WTC11 (cell line): Measurements from ENCODE around the gene IQGAP2. TPM values are rescaled to one million over a fixed set of nuclear protein-coding genes. Genes with fewer than 3 reads are reported as not detected.

Source experiments
- ATAC-seq: fragments of 200-7000 bp; cut with Tn5 transposase; 2 replicates; pipeline ENCODE4 v1.10.0; 2021; ENCODE audit warnings: mild to moderate bottlenecking, moderate library complexity
- CTCF ChIA-PET: fragments of 300-600 bp; sonication (Branson Sonifier 250); formaldehyde crosslinking; loops from one replicate; lab custom pipeline; 2021; ENCODE audit warnings: antibody characterized with exemption; lab: Charles Lee
- POLR2A ChIA-PET: fragments of 350-600 bp; sonication (Branson Sonifier 250); formaldehyde crosslinking; loops from one replicate; lab custom pipeline; 2021; ENCODE audit warnings: antibody characterized with exemption; lab: Charles Lee
- DNase-seq: peaks from one replicate; pipeline ENCODE4 v3.0.0; 2021; ENCODE audit warnings: low spot score
- H3K27ac Mint-ChIP-seq: 2 replicates; pipeline ENCODE4 v1.8.0; 2021; ENCODE audit warnings: mixed read lengths
- H3K27me3 Mint-ChIP-seq: 2 replicates; pipeline ENCODE4 v1.8.0; 2021; ENCODE audit warnings: low read depth, mild to moderate bottlenecking, moderate library complexity, mixed read lengths
- H3K36me3 Mint-ChIP-seq: 2 replicates; pipeline ENCODE4 v1.8.0; 2021; ENCODE audit warnings: mixed read lengths
- H3K4me1 Mint-ChIP-seq: 2 replicates; pipeline ENCODE4 v1.8.0; 2022; ENCODE audit warnings: mixed read lengths
- H3K4me3 Mint-ChIP-seq: 2 replicates; pipeline ENCODE4 v1.8.0; 2021; ENCODE audit warnings: mild to moderate bottlenecking, moderate library complexity, mixed read lengths
- H3K9me3 Mint-ChIP-seq: 2 replicates; pipeline ENCODE4 v1.8.0; 2021; ENCODE audit warnings: mixed read lengths
- ELF4 ChIP-seq: sonication (generic); formaldehyde crosslinking; IDR thresholded peaks from 2 replicates; pipeline ENCODE4 v1.8.1; 2022; ENCODE audit warnings: low read depth, mild to moderate bottlenecking, moderate library complexity, missing genetic modification reagents
- ESRRA ChIP-seq: sonication (generic); formaldehyde crosslinking; IDR thresholded peaks from 2 replicates; pipeline ENCODE4 v1.8.1; 2022; ENCODE audit warnings: mild to moderate bottlenecking, missing genetic modification reagents, borderline replicate concordance
- IRF2 ChIP-seq: sonication (generic); formaldehyde crosslinking; IDR thresholded peaks from 2 replicates; pipeline ENCODE4 v1.8.0; 2022; ENCODE audit warnings: low read depth, missing genetic modification reagents, borderline replicate concordance
- MLX ChIP-seq: sonication (generic); formaldehyde crosslinking; IDR thresholded peaks from 2 replicates; pipeline ENCODE4 v1.8.1; 2023; ENCODE audit warnings: mild to moderate bottlenecking, missing genetic modification reagents, moderate library complexity
- MXD4 ChIP-seq: fragments of 250-450 bp; sonication (Bioruptor Pico); IDR thresholded peaks from 2 replicates; pipeline ENCODE4 v1.8.0; 2021; ENCODE audit warnings: mild to moderate bottlenecking, moderate library complexity, borderline replicate concordance
- RELA ChIP-seq: sonication (generic); formaldehyde crosslinking; IDR thresholded peaks from 2 replicates; pipeline ENCODE4 v1.8.1; 2022; ENCODE audit warnings: missing genetic modification reagents, mild to moderate bottlenecking, borderline replicate concordance
- ZMAT4 ChIP-seq: fragments of 250-450 bp; sonication (Bioruptor Pico); IDR thresholded peaks from 2 replicates; pipeline ENCODE4 v1.9.0; 2021; ENCODE audit warnings: mild to moderate bottlenecking
- ZNF138 ChIP-seq: sonication (generic); formaldehyde crosslinking; conservative IDR thresholded peaks from 2 replicates; pipeline ENCODE4 v1.8.1; 2022; ENCODE audit warnings: mild to moderate bottlenecking, moderate library complexity, missing genetic modification reagents
- ZNF317 ChIP-seq: sonication (generic); formaldehyde crosslinking; IDR thresholded peaks from 2 replicates; pipeline ENCODE4 v1.8.1; 2023; ENCODE audit warnings: low read depth, mild to moderate bottlenecking, moderate library complexity, missing genetic modification reagents, borderline replicate concordance
- ZNF416 ChIP-seq: fragments of 250-450 bp; sonication (Bioruptor Pico); IDR thresholded peaks from 2 replicates; pipeline ENCODE4 v1.9.0; 2021; ENCODE audit warnings: mild to moderate bottlenecking, inconsistent platforms
- total RNA-seq: library from RNA; stranded (reverse); gene quantifications from 3 replicates; pipeline ENCODE4 v1.2.3, GENCODE V29; 2021
- TF ChIP-seq, protein P1 (sequence below): sonication (generic); formaldehyde crosslinking; IDR thresholded peaks from 2 replicates; pipeline ENCODE4 v1.8.0; 2022; ENCODE audit warnings: mild to moderate bottlenecking, missing genetic modification reagents
- TF ChIP-seq, protein P2 (sequence below): sonication (generic); formaldehyde crosslinking; IDR thresholded peaks from 2 replicates; pipeline ENCODE4 v1.8.1; 2023; ENCODE audit warnings: mild to moderate bottlenecking, moderate library complexity, missing genetic modification reagents
- TF ChIP-seq, protein P3 (sequence below): sonication (generic); formaldehyde crosslinking; IDR thresholded peaks from 2 replicates; pipeline ENCODE4 v1.8.1; 2023; ENCODE audit warnings: mild to moderate bottlenecking, missing genetic modification reagents, moderate library complexity
- TF ChIP-seq, protein P4 (sequence below): fragments of 250-450 bp; sonication (Bioruptor Pico); IDR thresholded peaks from 2 replicates; pipeline ENCODE4 v1.9.0; 2021; ENCODE audit warnings: moderate library complexity, mild to moderate bottlenecking, inconsistent platforms, borderline replicate concordance

IQGAP2 gene
- total RNA-seq, 1 experiment from 2014 or later = 70.6 TPM

DNA sequence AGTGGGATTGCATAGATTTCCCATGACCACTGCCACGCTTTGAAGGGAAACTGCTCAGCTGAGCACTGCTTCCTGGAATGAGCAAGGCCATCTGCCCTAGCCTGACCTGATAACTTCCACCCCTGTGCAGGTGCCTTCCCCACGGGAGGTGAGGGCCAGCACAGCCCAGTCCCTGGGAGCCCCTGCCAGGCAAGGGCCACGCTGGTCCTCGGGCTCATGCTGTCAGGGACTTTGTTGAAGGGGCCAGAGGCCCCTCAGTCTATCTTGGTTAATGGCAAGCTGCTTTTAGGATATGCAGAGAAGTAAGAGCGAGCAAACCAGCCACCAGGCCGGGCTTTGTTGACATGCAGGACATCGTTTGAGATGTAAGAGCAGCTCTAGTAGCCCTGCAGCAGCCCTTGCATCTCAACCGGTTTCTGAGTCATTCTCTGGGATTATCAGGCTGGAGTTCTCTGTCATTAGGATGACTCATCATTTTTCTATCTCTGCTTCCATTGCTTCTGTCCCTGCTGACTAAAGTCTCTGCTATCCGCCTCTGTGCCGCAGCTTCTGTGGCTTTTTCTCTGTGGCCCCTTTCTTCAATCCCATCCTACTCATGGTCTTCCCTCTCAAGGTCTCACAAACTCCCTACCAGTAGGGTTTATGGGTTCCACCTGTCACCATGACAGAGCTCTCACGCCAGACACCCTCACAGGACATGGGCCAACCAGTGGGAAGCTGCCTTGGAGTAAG lies 30.6 kb upstream of the IQGAP2 start:
- DNase-seq = no peak
- Mint-ChIP-seq H3K4me3 (no peak overlapping the region), H3K36me3 (peaks cover 4% of the 10 kb centered on the region), H3K27ac (no peak overlapping the region), H3K4me1 (peaks cover 9% of the 10 kb centered on the region), H3K27me3 (no peaks in the 10 kb centered on the region; the same call in 1 of the 2 replicates), H3K9me3 (peaks cover 8% of the 10 kb centered on the region; the same call in 1 of the 2 replicates)
- no peak; the same call in 1 of the 2 replicates for ATAC-seq
- TF ChIP-seq ZNF138 (CRISPR knock-in tag) (no peak), ESRRA (CRISPR knock-in tag) (no peak)
- ChIA-PET POLR2A (interaction anchor here (0.7 kb wide), 1 partner anchor 168 kb away, joined by 4 read pairs; no protein-coding TSS in a partner anchor), CTCF (no interaction called here)

DNA sequence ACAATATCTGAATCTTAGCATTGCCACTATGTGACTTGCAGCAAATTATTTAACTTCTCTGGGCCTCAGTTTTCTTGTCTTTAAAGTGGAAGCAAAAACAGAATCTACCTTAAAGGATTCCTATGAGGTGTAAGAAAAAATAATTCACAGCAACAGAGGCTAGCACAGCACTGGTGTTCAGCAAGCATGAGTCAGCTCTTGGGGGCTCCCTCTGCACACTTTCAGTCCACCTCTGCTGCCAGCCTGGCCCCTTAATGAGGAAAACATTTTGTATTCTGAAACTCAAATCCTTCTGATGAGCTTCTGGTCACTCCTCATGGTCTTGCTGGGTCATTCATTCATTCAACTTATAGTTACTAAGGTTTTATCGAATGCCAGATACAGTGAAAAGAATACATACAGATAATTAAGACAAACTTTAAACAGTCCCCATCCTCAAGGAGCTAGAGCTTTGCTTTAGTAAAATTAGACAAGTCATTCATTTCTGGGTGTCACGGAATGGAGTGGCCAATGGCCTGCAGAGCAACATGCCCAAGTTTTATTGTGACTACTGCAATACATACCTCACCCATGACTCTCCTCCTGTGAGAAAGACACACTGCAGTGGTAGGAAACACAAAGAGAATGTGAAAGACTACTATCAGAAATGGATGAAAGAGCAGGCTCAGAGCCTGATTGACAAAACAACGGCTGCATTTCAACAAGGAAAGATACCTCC lies 26.8 kb upstream of the IQGAP2 start:
- Mint-ChIP-seq H3K27me3 (no peaks in the 10 kb centered on the region; the same call in 1 of the 2 replicates), H3K27ac (no peak overlapping the region), H3K36me3 (no peaks in the 10 kb centered on the region), H3K9me3 (no peaks in the 10 kb centered on the region), H3K4me1 (peaks cover 17% of the 10 kb centered on the region), H3K4me3 (no peak overlapping the region)
- ChIA-PET CTCF (interaction anchor here (0.9 kb wide), 1 partner anchor 67 kb away, joined by 3 read pairs; no protein-coding TSS in a partner anchor), POLR2A (no interaction called here)
- TF ChIP-seq ZNF317 (CRISPR knock-in tag) = no peak
- no peak for TF ChIP-seq ZMAT4 (CRISPR knock-in tag)
- no peak for TF ChIP-seq ZNF416 (CRISPR knock-in tag)
- no peak for TF ChIP-seq IRF2 (CRISPR knock-in tag)
- TF ChIP-seq MLX (CRISPR knock-in tag) = no peak
- TF ChIP-seq, protein P1, sequence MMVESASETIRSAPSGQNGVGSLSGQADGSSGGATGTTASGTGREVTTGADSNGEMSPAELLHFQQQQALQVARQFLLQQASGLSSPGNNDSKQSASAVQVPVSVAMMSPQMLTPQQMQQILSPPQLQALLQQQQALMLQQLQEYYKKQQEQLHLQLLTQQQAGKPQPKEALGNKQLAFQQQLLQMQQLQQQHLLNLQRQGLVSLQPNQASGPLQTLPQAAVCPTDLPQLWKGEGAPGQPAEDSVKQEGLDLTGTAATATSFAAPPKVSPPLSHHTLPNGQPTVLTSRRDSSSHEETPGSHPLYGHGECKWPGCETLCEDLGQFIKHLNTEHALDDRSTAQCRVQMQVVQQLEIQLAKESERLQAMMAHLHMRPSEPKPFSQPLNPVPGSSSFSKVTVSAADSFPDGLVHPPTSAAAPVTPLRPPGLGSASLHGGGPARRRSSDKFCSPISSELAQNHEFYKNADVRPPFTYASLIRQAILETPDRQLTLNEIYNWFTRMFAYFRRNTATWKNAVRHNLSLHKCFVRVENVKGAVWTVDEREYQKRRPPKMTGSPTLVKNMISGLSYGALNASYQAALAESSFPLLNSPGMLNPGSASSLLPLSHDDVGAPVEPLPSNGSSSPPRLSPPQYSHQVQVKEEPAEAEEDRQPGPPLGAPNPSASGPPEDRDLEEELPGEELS (CRISPR knock-in tag) = no peak
- TF ChIP-seq, protein P2, sequence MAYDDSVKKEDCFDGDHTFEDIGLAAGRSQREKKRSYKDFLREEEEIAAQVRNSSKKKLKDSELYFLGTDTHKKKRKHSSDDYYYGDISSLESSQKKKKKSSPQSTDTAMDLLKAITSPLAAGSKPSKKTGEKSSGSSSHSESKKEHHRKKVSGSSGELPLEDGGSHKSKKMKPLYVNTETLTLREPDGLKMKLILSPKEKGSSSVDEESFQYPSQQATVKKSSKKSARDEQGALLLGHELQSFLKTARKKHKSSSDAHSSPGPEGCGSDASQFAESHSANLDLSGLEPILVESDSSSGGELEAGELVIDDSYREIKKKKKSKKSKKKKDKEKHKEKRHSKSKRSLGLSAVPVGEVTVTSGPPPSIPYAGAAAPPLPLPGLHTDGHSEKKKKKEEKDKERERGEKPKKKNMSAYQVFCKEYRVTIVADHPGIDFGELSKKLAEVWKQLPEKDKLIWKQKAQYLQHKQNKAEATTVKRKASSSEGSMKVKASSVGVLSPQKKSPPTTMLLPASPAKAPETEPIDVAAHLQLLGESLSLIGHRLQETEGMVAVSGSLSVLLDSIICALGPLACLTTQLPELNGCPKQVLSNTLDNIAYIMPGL (CRISPR knock-in tag) = no peak
- TF ChIP-seq RELA = no peak
- TF ChIP-seq, protein P3, sequence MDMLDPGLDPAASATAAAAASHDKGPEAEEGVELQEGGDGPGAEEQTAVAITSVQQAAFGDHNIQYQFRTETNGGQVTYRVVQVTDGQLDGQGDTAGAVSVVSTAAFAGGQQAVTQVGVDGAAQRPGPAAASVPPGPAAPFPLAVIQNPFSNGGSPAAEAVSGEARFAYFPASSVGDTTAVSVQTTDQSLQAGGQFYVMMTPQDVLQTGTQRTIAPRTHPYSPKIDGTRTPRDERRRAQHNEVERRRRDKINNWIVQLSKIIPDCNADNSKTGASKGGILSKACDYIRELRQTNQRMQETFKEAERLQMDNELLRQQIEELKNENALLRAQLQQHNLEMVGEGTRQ (CRISPR knock-in tag) = no peak
- no peak for TF ChIP-seq MXD4 (CRISPR knock-in tag)
- no peak for TF ChIP-seq ELF4 (CRISPR knock-in tag)
- TF ChIP-seq, protein P4, sequence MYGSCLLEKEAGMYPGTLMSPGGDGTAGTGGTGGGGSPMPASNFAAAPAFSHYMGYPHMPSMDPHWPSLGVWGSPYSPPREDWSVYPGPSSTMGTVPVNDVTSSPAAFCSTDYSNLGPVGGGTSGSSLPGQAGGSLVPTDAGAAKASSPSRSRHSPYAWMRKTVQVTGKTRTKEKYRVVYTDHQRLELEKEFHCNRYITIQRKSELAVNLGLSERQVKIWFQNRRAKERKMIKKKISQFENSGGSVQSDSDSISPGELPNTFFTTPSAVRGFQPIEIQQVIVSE (CRISPR knock-in tag) = no peak
- no peak for TF ChIP-seq ZNF138 (CRISPR knock-in tag)
- ATAC-seq (no peak), DNase-seq (no peak)
